A673 (cell line): Measurements from ENCODE around the gene PDGFB.

Experiments used
- CTCF ChIP-seq: fragments of 300-800, 200-600 bp; sonication (generic); conservative IDR thresholded peaks from 2 replicates; pipeline ENCODE4 v1.5.1; 2017; ENCODE audit warnings: low read depth, mild to moderate bottlenecking, antibody characterized with exemption, low read length, moderate library complexity, mixed read lengths
- EZH2 ChIP-seq: fragments of 200-600 bp; sonication (generic); IDR thresholded peaks from 2 replicates; pipeline ENCODE4 v1.6.1; 2017; ENCODE audit warnings: borderline replicate concordance, low read depth, mild to moderate bottlenecking, mixed read lengths, antibody characterized with exemption, low read length; ENCODE audit not compliant: poor library complexity, severe bottlenecking

GRCh38 chr22:39248254-39248653, 3.5 kb upstream of the PDGFB start:
- TF ChIP-seq CTCF (no peak), EZH2 (no peak)
